HG03025 (cell line): ENCODE results near the gene MDN1.
A peak's percentile ranks its signal among the peaks of the same experiment; 100 is the strongest.

Experiments used
- ATAC-seq: cut with Tn5 transposase; IDR thresholded peaks from one replicate; pipeline ENCODE4 v1.9.1; 2021; ENCODE audit warnings: mild to moderate bottlenecking, moderate library complexity; ENCODE audit not compliant: unreplicated experiment, low FRiP score

The MDN1 gene

GRCh38 chr6:89615882-89616281, 203.7 kb downstream of the MDN1 start:
- ATAC-seq, result no peak

GRCh38 chr6:89613790-89614189, 205.8 kb downstream of the MDN1 start:
- no peak for ATAC-seq

GRCh38 chr6:89612121-89612520, 207.5 kb downstream of the MDN1 start:
- ATAC-seq, result no peak

DNA sequence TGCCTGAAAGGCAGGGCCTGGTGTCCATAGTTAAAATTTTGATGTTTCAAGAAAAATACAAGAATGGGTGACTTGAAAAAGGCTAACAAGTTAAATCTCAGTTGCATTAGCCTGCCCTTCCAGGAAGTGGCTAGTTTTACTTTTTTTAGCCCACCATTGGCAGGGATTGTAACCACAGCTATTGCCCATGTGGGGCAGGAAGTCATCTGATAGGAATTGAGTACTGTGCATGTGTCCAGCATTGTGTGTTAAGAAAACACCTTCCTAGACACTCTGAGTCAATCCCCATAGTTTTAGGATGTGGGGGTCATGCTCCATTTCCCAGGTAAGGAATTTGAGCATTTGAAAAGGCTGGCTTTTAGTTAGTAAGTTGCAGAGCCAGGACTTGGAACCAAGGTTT, 207.9 kb downstream of the MDN1 start:
- no peak for ATAC-seq

- no peak for ATAC-seq
These were observed 209.4 kb downstream of the MDN1 start for GRCh38 chr6:89610149-89610642.

- no peak for ATAC-seq
These were observed 213.7 kb downstream of the MDN1 start for GRCh38 chr6:89605861-89606260.

DNA sequence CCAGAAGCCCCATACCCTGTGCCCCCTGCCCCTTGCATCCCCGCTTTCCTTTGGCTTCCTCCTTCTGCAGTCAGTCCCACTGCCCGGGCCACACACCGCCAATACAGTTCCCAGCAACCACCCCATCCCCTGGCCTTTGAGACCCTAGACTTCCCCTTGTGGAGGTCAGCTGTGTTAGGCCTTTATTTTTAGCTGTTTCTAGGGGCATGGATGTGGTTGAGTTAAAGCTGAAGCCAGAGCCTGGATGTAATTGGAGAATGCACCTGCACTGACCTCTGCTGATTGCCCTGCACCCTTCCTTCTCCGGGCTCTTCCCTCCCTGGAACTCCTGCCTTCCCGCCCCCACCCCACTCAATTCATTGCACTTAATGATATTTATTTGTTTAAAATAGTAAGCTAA, 214.9 kb downstream of the MDN1 start:
- ATAC-seq, result no peak

- no peak for ATAC-seq
These were observed 217.4 kb downstream of the MDN1 start for GRCh38 chr6:89602166-89602565.

GRCh38 chr6:89599727-89600126, 219.9 kb downstream of the MDN1 start:
- no peak for ATAC-seq

- ATAC-seq, result no peak
These were observed 221.6 kb downstream of the MDN1 start for GRCh38 chr6:89597988-89598387.

- no peak for ATAC-seq
These were observed 222.2 kb downstream of the MDN1 start for GRCh38 chr6:89597372-89597771.

DNA sequence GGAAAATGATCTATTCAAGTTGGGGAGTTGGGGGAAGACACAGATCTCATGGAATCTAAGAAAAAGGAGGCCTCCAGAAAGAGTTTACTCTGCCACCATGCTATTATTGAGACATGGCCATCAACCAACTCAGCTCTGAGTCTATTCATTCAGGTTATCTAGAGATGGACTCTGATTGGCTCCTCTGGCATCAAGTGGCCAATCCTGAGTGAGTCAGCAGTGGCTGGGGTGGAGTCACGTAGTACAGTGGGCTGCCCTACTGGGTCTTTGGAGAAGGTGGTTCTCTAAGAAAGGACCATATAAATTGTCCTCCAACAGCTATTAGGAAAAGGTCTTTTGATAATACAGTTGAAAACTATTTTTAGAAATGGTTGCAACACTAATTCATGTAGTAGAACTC, 223.1 kb downstream of the MDN1 start:
- ATAC-seq, result no peak

- peak; percentile 70 for ATAC-seq
These were observed 223.5 kb downstream of the MDN1 start for GRCh38 chr6:89596056-89596455.
